SK-N-SH (cell line): ENCODE results near the gene TSHZ2. TPM values are rescaled to one million over a fixed set of nuclear protein-coding genes. Genes with fewer than 3 reads are reported as not detected.
"Not testable (repeated sequence)": the region's sequence is repeated elsewhere in the genome, so short reads cannot be mapped to it uniquely, and the experiment has no call there.

ENCODE experiments used
- CTCF ChIA-PET: fragments of 300-600, 350-600 bp; formaldehyde crosslinking; extraction: SDS; loops from one replicate; lab custom pipeline; 2021; lab: Yijun Ruan, JAX
- POLR2A ChIA-PET: fragments of 350-600 bp; sonication (Branson Sonifier 250); formaldehyde crosslinking; extraction: SDS; loops from one replicate; lab custom pipeline; 2020; ENCODE audit warnings: antibody characterized with exemption, inconsistent platforms; lab: Yijun Ruan, JAX
- DNase-seq: peaks from one replicate; pipeline ENCODE4 v3.0.0; 2012
- H2AFZ ChIP-seq: fragments of 200-600 bp; sonication (generic); 2 replicates; pipeline ENCODE4 v1.8.1; 2016; ENCODE audit warnings: antibody characterized with exemption, mild to moderate bottlenecking, low read depth
- H3F3A ChIP-seq: fragments of 200-600 bp; sonication (generic); replicated peaks from 2 replicates; pipeline ENCODE3; 2016; ENCODE audit warnings: antibody characterized with exemption, mild to moderate bottlenecking; ENCODE audit not compliant: insufficient read depth
- H3K27ac ChIP-seq, 2 experiments: fragments of 200-500 bp in 1 of 2; fragments of 200-600 bp in 1 of 2; sonication (Bioruptor generic) in 1 of 2; sonication (generic), shearing (Covaris generic) in 1 of 2; 2 replicates each; pipeline versions ENCODE4 v1.5.1 to v1.6.1; 2014 to 2016; ENCODE audit warnings: low read depth in 2 of 2, inconsistent platforms in 1 of 2, low read length in 1 of 2, mild to moderate bottlenecking in 1 of 2, mixed read lengths in 1 of 2
- H3K27me3 ChIP-seq: fragments of 200-600 bp; sonication (generic), shearing (Covaris generic); 2 replicates; pipeline ENCODE4 v1.6.1; 2016; ENCODE audit warnings: mixed run types; ENCODE audit not compliant: insufficient read depth
- H3K36me3 ChIP-seq, 2 experiments: fragments of 200-500 bp in 1 of 2; fragments of 200-600 bp in 1 of 2; sonication (Bioruptor generic) in 1 of 2; sonication (generic) in 1 of 2; replicated peaks in 1 of 2; 2 replicates each; pipeline versions ENCODE3 to v1.5.1; 2014 to 2016; ENCODE audit warnings: low read length in 1 of 2, mild to moderate bottlenecking in 1 of 2; ENCODE audit not compliant: insufficient read depth in 2 of 2, control insufficient read depth in 1 of 2
- H3K4me1 ChIP-seq, 2 experiments: fragments of 200-500 bp in 1 of 2; fragments of 200-600 bp in 1 of 2; sonication (Bioruptor generic) in 1 of 2; sonication (generic), shearing (Covaris generic) in 1 of 2; 2 replicates each; pipeline versions ENCODE4 v1.5.1 to v1.6.1; 2014 to 2016; ENCODE audit warnings: low read depth in 1 of 2, low read length in 1 of 2, mixed run types in 1 of 2; ENCODE audit not compliant: insufficient read depth in 2 of 2, control insufficient read depth in 1 of 2
- H3K4me2 ChIP-seq: fragments of 200-600 bp; sonication (generic), shearing (Covaris generic); 2 replicates; pipeline ENCODE4 v1.6.1; 2017; ENCODE audit warnings: mixed run types
- H3K4me3 ChIP-seq, 2 experiments: fragments of 200-500 bp in 1 of 2; fragments of 200-600 bp in 1 of 2; sonication (Bioruptor generic) in 1 of 2; sonication (generic), shearing (Covaris generic) in 1 of 2; 2 replicates each; pipeline versions ENCODE4 v1.5.1 to v1.8.1; 2014 to 2016; ENCODE audit warnings: low read depth in 2 of 2, inconsistent platforms in 1 of 2, low read length in 1 of 2, mild to moderate bottlenecking in 1 of 2, mixed read lengths in 1 of 2, moderate library complexity in 1 of 2
- H3K79me2 ChIP-seq: fragments of 200-600 bp; sonication (generic); 2 replicates; pipeline ENCODE4 v1.8.1; 2017; ENCODE audit warnings: mild to moderate bottlenecking; ENCODE audit not compliant: insufficient read depth
- H3K9ac ChIP-seq: fragments of 200-600 bp; sonication (generic); 2 replicates; pipeline ENCODE4 v1.6.1; 2017; ENCODE audit warnings: mixed run types
- H3K9me2 ChIP-seq: fragments of 200-600 bp; sonication (generic); 2 replicates; pipeline ENCODE4 v1.6.1; 2017; ENCODE audit warnings: mixed run types
- H3K9me3 ChIP-seq: fragments of 200-600 bp; sonication (generic); 2 replicates; pipeline ENCODE4 v1.6.1; 2017; ENCODE audit warnings: mixed run types, mild to moderate bottlenecking, moderate library complexity
- H4K20me1 ChIP-seq: fragments of 200-600 bp; sonication (generic); 2 replicates; pipeline ENCODE4 v1.6.1; 2017; ENCODE audit warnings: mild to moderate bottlenecking, mixed run types; ENCODE audit not compliant: insufficient read depth
- ELF1 ChIP-seq: IDR thresholded peaks from 2 replicates; pipeline ENCODE4 v1.4.0; 2012
- FOXJ3 ChIP-seq: sonication (generic); formaldehyde crosslinking; IDR thresholded peaks from 2 replicates; pipeline ENCODE4 v1.5.1; 2020; ENCODE audit warnings: mild to moderate bottlenecking, missing genetic modification reagents
- GABPA ChIP-seq: IDR thresholded peaks from 2 replicates; pipeline ENCODE4 v1.4.0; 2012; ENCODE audit warnings: low read depth, mild to moderate bottlenecking
- SIN3A ChIP-seq: IDR thresholded peaks from 2 replicates; pipeline ENCODE4 v1.6.1; 2012; ENCODE audit warnings: low read depth, mild to moderate bottlenecking, low read length, moderate library complexity, borderline replicate concordance
- WGBS: methylation state at CpG from one replicate; pipeline ENCODE4 v1.1.6; 2017; ENCODE audit warnings: low lambda C conversion rate; 5-methylcytosine and 5-hydroxymethylcytosine counted together
- polyA plus RNA-seq, 3 experiments: library from polyadenylated mRNA; depleted of rRNA; stranded (reverse); fragments of >200 nt; gene quantifications; 2 replicates each; pipeline ENCODE4 v1.2.3, GENCODE V29; 2012
- TF ChIP-seq, protein P1 (sequence below): fragments of 150-350 bp; IDR thresholded peaks from 2 replicates; pipeline ENCODE4 v1.6.1; 2016; ENCODE audit warnings: mild to moderate bottlenecking, low read depth, low read length
- TF ChIP-seq, protein P2 (sequence below): fragments of 200-600 bp; sonication (generic); IDR thresholded peaks from 2 replicates; pipeline ENCODE4 v1.6.1; 2017; ENCODE audit warnings: antibody characterized with exemption, mild to moderate bottlenecking, moderate library complexity

Gene TSHZ2
- polyA plus RNA-seq, 1 of the 3 experiments (the other 2 are of a cell fraction), result 0.13 TPM

DNA sequence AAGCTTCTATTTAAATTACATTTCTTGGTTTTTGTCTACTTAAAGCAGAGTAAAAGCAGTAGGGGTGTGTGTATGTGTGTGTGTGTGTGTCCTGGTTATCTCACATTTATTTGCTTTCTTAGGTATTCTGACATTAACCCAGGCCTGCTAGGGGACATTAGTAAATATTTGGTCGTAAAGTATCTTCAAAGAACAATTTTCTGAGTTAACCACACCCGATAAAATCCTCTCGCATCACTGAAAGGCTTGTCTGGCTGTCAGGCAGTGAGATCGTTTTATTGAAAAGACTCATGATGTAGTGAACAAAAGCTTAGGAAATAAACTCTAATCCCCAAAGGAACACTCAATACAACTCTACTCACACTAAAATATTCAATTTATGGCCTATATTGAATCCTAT, 543.6 kb downstream of the TSHZ2 start:
- ChIA-PET CTCF (no interaction called here), POLR2A (no interaction called here)
- no peak overlapping the region for H3K27ac ChIP-seq

DNA sequence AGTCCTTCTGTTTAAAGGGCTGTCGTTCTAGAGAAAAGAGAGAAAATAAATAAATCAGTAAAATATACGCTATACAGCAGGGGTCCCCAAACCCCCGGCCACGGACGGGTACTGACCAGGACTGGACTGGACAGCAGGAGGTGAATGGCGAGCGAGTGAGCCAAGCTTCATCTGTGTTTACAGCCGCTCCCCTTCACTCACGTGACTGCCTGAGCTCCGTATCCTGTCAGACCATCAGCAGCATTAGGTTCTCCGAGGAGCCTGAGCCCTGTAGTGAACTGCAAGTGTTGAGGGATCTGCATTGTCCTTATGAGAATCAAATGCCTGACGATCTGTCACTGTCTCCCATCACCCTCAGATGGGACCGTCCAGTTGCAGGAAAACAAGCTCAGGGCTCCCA, 545.0 kb downstream of the TSHZ2 start:
- Histone ChIP-seq H3K4me3 (no peak overlapping the region), H3K79me2 (no peaks in the 10 kb centered on the region)
- TF ChIP-seq FOXJ3 (CRISPR knock-in tag), result no peak
- TF ChIP-seq, protein P1, sequence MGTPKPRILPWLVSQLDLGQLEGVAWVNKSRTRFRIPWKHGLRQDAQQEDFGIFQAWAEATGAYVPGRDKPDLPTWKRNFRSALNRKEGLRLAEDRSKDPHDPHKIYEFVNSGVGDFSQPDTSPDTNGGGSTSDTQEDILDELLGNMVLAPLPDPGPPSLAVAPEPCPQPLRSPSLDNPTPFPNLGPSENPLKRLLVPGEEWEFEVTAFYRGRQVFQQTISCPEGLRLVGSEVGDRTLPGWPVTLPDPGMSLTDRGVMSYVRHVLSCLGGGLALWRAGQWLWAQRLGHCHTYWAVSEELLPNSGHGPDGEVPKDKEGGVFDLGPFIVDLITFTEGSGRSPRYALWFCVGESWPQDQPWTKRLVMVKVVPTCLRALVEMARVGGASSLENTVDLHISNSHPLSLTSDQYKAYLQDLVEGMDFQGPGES, result no peak
- no peak for TF ChIP-seq ELF1
- TF ChIP-seq GABPA, result no peak
- no peak for TF ChIP-seq SIN3A
- TF ChIP-seq, all 33 proteins: peak for 0
- WGBS, result 73% methylated on average over 13 of the region's 13 CpGs
- no peaks in the 10 kb centered on the region for H3K9me2 ChIP-seq
- H4K20me1 ChIP-seq, result no peaks in the 10 kb centered on the region
- no peaks in the 10 kb centered on the region for H3K27me3 ChIP-seq
- no peaks in the 10 kb centered on the region for H3F3A ChIP-seq
- H3K4me1 ChIP-seq, result no peaks in the 10 kb centered on the region
- ChIA-PET POLR2A (no interaction called here), CTCF (interaction anchor here (1.7 kb wide), 1 partner anchor 31 kb away, joined by 5 read pairs; no protein-coding TSS in a partner anchor)
- H3K4me2 ChIP-seq, result no peak overlapping the region
- no peak overlapping the region for H3K9ac ChIP-seq
- H2AFZ ChIP-seq, result no peak overlapping the region
- no peak for DNase-seq
- H3K9me3 ChIP-seq, result no peaks in the 10 kb centered on the region
- H3K27ac ChIP-seq, result no peak overlapping the region
- H3K36me3 ChIP-seq, result no peaks in the 10 kb centered on the region

More for the DNA sequence above, 543.6 kb downstream of the TSHZ2 start:
- no peak overlapping the region for H3K9ac ChIP-seq
- no peak overlapping the region for H3K4me3 ChIP-seq
- no peak overlapping the region for H2AFZ ChIP-seq
- TF ChIP-seq, protein P2, sequence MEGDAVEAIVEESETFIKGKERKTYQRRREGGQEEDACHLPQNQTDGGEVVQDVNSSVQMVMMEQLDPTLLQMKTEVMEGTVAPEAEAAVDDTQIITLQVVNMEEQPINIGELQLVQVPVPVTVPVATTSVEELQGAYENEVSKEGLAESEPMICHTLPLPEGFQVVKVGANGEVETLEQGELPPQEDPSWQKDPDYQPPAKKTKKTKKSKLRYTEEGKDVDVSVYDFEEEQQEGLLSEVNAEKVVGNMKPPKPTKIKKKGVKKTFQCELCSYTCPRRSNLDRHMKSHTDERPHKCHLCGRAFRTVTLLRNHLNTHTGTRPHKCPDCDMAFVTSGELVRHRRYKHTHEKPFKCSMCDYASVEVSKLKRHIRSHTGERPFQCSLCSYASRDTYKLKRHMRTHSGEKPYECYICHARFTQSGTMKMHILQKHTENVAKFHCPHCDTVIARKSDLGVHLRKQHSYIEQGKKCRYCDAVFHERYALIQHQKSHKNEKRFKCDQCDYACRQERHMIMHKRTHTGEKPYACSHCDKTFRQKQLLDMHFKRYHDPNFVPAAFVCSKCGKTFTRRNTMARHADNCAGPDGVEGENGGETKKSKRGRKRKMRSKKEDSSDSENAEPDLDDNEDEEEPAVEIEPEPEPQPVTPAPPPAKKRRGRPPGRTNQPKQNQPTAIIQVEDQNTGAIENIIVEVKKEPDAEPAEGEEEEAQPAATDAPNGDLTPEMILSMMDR, result no peak
- H3K9me2 ChIP-seq, result no peaks in the 10 kb centered on the region
- H4K20me1 ChIP-seq, result no peaks in the 10 kb centered on the region
- no peaks in the 10 kb centered on the region for H3K36me3 ChIP-seq
- no peak overlapping the region for H3K4me2 ChIP-seq
- no peaks in the 10 kb centered on the region for H3K4me1 ChIP-seq
- no peak for DNase-seq
- H3K79me2 ChIP-seq, result no peaks in the 10 kb centered on the region
- H3K27me3 ChIP-seq, result no peaks in the 10 kb centered on the region
- H3F3A ChIP-seq, result no peaks in the 10 kb centered on the region
- WGBS, result 60% methylated on average over 4 of the region's 4 CpGs
- no peaks in the 10 kb centered on the region for H3K9me3 ChIP-seq

DNA sequence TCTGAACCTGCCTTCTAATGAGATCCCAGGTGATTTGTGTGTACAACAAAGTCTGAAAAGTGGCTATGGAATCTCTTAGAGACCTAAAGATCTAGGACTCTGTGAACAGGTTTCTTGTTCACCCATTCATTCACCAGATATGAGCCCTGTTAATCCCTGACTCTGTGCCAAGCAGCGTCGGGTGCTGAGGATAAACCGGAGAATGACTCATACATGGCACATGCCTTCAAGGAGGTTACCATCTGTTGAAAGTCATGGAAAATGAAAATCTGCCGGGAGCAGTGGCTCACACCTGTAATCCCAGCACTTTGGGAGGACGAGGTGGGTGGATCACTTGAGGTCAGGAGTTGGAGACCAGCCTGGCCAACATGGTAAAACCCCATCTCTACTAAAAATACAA, 549.3 kb downstream of the TSHZ2 start:
- H2AFZ ChIP-seq, H3K36me3 ChIP-seq, H4K20me1 ChIP-seq, POLR2A ChIA-PET, H3K27me3 ChIP-seq, H3K9me2 ChIP-seq, H3F3A ChIP-seq, DNase-seq, H3K9me3 ChIP-seq, H3K4me3 ChIP-seq, H3K9ac ChIP-seq, H3K4me1 ChIP-seq, H3K79me2 ChIP-seq, H3K4me2 ChIP-seq, H3K27ac ChIP-seq: not testable (repeated sequence)
- CTCF ChIA-PET, result interaction anchor here (1.6 kb wide), 1 partner anchor 1208 kb away, joined by 3 read pairs; no protein-coding TSS in a partner anchor
- WGBS, result 30% methylated on average over 5 of the region's 5 CpGs
